HT1080 (cell line): Measurements from ENCODE around the gene KDM2B. TPM values are rescaled to one million over a fixed set of nuclear protein-coding genes. Genes with fewer than 3 reads are reported as not detected.
A peak's percentile ranks its signal among the peaks of the same experiment; 100 is the strongest.

Source experiments
- DNase-seq: peaks from one replicate; pipeline ENCODE4 v3.0.0-alpha.2; 2015; ENCODE audit warnings: low read depth
- total RNA-seq: library from RNA; depleted of rRNA; stranded (reverse); fragments of >200 nt; shearing (Covaris generic); gene quantifications from 2 replicates; pipeline ENCODE4 v1.2.3, GENCODE V29; 2014

Gene KDM2B
- total RNA-seq, 1 experiment from 2014 or later: 39.2 TPM

DNA sequence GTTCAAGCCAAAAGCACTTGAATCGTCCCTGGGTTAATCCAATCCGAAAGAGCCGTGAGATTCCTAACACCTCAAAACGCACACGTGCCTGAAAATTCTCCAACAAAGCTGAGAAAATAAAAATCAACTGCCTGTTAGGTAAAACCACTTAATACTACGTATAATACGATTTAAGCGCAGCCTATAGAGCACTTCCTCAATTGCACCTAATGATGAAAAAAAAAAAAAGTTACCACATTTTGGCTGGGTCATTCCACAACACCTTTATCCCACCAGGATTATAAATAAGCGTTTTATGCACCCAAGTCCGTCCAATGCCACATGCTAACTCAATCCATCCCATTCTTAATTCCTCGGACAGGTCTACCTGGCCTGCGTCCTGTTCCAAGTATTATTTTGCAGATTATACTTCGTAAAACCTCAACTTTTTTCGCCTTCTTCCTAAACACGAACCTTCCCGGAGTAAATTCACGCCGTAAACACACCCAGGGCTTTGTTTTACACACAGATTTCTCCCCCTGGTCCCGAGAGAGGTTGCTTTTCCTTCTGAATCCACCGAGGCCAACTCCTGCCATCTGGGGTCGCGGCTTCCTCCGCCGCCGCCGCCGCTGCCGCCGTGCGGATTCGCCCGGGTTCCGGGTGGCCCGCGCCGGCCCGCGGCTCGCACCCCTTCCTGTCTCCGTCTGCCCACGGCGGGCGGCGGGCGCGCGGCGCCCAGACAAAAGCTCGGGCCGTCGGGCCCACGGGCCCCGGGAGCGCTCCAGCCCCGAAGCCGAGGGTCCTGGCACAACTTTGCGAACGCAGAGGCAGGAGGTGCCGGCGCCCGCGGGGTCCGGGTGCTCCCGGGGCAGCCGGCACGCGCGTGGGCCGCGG lies 114.7 kb downstream of the KDM2B start:
- no peak for DNase-seq

DNA sequence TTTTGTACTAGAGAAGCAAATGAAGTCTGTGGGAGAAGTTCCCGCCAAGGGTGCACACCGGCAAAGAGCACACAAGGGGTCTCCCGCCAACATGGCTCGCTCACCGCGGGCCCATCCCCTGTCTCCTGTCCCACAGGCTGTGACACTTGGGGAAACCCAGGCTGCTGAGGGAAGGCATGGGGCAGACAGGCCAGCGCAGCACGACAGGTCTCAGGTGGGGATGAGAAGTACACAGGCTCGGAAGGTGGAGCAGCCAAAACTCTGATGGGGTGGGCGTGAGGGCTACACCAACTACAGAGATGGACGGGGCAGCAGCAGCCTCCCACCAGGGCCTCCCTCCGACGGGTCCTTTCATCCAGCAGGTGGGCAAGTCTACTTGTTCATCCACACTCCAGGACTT lies 116.5 kb downstream of the KDM2B start:
- DNase-seq: no peak

DNA sequence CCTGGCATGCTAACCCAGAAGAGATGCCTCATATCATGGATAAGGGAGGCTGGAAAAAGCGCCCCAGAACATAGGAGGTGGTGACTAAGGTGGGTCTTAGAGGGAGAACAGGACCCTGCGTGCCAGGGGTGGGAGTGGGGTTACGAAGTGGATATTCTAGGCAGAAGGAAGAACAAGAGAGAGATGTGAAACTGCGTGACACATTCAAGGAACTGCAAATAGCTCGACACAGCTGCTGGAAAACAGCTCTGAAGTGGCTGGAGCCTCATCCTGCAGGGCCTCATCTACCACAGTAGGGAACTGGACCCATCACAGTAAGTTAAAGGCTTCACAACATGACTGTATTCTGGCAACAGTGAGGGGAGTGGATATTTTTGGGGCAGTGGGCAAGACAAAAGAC lies 119.8 kb downstream of the KDM2B start:
- no peak for DNase-seq

DNA sequence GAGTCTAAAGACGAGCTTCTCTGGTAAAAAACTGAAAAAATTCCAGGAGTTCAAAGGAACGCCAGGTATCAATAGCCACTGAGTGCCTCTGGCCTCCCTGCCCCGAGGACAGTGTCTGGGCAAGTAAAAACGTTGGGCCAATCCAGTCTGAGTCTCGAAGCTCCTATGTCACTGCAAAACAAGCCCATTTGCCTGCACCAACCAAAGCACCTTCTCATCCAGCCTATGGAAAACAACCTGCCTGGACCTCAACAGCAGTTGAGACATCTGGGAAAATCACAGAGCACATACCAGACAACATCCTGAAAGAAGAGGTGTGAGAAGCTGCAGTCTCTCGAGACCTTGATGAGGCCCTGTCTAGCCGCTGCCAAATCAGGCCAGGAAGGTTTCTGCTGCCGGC lies 124.3 kb downstream of the KDM2B start:
- DNase-seq: no peak

DNA sequence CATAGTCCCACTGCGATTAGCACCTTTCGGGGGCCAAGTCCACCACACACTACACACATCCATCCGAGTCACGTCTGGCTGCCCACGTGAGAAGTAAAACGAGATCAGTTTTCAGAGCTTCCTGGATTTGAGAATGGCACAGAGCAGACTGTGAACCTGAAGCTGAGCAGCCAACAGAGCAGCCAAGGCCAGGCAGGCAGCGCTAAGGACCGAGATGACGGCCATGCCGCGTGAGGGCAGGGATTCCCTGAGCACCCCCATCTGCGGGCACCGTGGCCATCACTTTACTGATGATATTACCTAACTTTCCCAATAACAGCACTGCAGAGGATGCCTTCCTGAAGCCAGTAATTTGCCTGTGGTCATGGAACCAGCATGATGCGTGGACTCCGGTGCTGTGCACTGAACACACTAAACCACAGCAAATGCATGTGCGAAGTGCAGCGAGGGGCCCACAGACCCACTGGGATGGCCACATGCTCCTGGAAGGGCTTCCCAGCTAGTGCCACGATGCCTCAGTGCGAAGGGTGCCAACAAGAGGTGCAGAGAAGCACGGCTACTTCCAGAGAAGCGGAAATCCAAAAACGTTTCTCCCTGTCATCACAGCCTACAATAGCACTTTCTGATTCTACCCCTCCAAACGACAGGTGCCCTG lies 124.9 kb downstream of the KDM2B start:
- no peak for DNase-seq

DNA sequence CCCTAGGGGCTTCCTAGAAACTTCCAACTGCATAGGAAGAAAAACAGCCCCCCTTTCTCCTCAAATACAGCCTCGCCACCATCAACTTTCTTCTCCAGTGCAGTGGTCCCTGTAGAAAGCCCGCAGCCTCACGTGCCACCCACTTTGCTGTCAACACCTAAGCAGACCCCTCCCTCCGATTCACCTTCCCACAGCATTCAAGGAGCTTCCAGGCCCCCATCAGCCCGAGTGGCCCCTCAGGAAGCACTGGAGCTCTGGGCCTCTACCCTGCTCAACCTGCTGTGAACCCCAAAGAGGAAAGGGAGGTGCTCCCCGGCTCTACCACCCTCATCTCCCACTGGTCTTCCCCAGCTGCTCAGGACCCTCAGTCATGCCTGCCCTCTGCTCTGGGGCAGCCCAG lies 125.9 kb downstream of the KDM2B start:
- DNase-seq: no peak

DNA sequence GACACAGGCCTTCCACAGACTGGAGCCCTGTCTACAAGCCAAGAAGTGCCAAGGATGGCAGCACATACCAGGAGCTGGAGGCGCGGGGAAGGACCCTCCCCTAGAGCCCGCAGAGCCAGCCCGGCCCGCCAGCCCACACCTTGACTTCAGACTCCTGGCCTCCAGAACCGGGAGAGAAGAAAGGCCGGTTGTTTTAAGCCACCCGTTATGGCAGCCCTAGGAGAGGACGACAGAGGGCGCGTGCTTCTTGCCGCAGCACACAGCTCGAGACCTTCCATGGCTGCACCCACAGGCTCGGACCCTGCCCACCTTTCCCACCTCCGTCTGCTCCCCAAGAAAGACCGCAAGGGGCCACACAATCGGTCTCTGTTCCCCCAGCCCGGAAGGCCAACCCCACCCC lies 127.2 kb downstream of the KDM2B start:
- no peak for DNase-seq

DNA sequence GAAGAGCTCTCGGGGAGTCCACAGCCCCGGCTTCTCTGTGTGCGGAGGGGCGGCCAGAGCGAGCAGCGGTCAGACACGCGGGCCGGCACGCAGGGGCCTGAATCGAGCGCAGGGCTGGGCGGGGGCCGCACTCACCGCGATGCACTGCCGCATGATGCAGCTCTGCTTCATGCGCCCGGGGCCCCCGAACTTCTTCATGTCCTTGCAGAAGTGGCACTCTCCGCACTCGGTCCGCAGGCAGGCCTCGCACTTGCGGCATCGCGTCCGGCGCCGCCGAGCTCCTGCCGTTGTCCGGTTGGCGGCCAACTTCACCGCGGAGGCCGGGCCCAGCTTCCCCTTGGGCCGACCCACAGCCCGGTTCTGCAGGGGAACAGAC lies 127.8 kb downstream of the KDM2B start:
- no peak for DNase-seq

DNA sequence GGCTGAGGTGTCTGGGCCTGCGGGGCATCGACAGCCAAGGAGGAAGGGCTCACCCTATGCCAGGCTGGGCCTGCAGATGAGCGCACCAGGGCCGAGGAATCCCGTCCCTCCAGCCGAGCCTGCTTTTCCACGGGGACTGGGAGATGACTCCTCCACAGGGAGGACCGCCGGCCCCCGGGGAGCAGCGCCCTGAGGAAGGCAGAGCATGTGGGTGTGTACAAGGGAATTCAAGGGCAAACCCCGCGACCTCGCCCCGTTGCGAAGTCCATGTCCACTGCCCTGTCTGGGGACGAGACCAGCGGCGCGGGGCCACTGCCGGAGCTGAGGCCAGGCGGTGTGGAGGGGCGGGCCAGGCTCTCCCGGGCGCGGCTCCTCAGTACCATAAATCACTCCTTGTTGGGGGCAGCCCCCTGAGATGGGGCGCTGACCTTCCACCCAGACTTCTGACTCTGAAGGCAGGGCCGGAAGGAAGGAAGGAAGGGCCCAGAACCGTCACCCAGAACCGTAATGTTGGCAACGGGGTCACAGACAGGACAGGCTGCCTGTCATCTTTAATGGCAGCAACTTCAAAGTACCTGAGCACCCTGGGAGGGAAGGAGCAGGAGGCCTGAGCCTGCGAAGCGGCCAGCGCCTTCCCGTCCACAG lies 128.4 kb downstream of the KDM2B start:
- no peak for DNase-seq

DNA sequence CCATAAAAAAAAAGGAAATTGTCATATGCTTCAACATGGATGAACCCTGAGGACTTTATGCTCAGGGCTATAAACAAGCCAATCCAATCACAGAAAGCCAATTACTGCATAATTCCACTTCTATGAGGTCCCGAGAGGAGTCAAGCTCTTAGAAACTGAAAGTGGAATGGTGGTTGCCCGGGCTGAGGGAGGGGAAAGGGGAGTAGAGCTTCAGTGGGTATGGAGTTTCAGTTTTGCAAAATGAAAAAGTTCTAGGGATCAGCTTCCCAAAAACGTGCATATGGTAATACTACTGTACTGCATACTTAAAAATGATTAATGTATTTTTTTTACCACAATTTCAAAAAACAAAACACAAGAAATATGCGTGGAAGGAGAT lies 128.9 kb downstream of the KDM2B start:
- DNase-seq: no peak

DNA sequence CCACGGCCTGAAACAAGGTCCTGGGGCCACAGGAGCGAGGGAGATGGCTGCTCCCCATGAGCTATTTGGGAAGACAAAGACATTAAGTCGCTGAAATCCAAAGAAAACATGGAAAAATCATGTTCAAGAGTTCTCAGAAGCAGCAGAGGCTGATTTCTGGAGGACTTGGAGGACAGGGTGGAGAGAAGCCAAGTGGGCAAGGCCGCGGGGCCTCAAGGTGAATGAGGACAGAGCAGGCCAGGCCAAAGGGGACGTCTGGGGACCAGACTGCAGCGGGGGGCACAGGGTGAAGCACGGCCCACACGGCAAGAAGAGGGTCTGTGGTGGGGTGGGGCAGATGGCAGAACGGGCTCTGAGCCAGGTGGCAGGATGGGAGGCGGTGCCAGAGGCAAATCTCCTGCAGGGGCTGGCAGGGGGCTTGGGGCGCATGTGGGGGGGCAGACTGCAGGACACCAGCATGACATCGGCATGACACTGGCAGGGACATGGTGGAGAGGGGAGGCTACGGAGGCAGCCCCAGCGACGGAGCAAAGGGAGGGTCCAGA lies 132.0 kb downstream of the KDM2B start:
- DNase-seq: no peak

DNA sequence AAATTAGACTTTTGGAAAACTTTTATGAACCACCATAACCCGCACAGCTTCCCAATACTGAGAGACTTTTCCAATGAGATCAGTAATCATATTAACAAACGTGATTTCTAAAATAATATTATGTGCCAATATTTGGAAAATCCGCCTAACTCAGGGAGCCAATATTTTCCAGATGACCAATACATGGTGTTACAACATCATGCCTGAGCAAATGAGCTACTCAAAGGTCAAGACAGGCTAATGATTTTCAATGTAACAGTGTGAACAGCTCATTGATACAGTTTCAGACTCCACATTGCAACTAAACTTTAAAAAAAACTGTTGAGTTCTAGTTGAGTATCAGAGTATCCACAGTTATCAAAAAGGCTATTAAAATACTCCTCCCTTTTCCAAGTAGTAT lies 134.1 kb downstream of the KDM2B start:
- no peak for DNase-seq

DNA sequence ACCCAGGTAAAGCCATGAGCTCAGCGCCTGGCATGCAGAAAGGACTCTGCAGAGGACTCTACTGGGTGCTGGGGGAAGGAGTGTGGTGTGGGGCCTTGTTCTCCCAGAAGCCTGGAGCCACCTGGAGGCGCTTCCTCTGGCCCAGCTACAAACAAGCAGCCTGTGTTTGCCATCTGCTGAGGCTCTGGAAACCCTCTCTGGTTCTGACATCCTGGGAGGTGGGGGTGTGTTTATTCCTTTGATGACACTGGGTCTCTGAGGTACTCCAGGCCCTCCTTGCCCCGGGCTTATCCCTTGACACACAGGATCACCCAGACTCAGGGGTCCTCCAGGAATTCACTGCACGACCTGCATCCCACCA lies 136.0 kb downstream of the KDM2B start:
- DNase-seq: no peak

DNA sequence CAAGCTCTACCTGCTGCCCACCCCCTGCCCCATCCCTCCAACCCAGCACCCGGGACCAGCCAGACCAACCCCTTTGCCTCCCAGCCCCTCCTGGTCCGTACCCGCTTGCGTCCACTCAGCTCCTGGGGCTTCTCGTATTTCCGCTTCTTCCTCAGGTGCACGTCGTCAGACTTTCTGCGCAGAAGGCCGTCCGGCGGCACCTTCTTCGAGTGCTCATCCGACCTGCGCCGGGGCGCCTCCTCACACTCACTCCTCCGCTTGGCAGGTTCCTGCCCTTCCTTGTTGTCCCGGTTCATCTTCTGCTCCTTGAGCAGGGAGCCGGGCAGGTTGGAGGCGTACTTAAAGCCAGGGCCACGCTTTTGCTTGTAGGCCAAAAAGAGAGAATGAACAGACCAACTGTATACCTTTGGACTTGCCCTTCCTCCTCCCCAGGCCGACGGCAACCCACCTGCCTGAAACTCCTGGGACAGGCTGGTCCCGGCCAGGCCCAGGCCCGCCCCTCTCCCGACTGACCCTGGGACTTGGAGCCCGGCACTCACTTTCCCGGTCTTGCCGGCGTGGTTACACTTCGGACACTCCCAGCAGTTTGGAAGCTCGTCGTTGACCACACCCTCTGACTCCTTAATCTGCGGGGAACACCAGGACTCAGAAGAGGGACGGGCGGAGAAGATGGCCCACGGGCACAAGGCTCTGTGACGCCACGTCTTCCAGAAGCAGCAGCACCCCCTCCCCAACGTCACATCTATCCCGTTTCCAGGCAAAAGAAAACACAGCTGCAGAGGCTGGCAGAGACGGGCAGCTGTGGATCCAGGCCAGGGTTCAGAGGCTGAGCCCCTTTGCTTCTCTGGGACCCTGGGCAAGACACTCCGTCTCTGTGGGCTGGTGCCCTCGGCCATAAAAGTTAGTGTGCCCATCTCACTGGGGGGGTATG lies 136.6 kb downstream of the KDM2B start:
- no peak for DNase-seq

DNA sequence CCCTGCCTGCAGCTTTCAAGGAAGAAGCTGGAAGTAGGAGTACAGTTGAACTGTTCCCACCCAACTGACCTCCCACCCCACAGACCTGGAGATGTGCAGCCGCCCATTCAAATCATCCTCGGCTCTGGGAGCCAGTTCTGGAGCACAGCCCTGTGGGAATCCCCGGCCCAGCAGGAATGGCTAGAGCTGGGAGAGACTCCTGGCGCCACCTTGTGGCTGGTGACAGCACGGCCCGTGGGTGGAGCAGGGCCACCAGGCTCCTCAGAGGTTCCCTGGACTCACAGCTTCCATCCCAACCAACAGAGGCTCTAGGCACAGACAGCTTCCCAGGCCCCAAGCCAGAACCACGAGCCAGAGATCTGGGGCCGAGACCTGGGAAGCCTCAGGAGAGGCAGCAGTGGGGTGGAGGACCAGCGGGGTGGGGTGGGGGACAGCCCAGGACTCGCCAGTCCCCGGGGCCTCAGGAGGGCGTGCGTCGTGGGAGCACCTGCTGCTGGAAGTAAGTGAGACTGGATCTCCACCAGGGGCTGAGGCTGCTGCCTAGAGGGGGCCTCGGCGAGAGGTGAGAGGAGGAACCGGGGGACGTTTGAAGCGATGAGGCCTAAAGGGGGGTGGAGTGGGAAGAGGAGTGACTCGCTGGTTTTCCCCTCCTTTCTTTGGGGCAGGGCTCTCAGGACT lies 137.5 kb downstream of the KDM2B start:
- peak; percentile 75 for DNase-seq

DNA sequence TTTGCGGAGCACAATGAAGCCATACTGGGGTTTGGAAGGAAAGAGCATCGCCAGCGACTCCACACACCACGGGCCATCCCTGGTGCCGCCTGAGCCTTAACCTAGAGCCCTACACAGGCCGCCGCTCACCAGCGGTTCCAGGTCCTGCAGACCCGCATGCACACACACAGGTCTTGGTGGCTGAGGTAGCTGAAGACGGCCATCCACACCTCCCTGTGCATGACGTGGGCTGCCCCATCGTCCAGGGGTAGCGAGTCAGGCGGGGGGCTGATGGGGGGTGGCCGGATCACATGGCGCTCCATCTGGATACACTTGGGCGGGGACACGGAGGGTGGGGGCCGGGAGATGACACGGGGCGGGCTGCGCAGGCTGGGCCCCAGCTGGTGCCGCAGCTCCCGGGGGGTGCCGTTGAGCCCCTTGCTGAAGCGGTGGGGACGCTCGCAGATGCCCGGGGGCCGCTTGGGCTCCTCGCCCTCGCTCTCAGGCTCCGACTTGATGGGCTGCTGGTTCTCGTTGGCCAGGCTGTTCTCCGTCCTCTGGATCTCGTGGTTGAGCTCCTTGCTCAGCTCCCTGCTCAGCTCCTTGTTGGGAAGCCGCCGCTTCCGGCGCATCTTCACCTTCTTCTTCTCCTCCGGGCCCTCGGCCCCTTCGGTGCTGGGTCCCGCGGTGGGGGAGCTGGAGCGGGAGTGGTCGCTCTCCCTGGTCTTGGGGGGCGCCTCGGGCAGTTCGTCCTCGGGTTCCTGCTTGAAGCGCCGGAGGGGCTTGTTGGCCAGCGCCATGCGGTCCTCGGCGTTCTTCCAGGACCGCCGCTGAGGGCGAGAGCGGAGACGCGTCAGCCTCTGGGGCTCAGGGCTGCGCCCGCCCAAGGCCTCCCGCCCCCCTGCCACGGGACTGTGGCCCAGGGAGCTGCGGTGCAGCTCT lies 138.5 kb downstream of the KDM2B start:
- no peak for DNase-seq

DNA sequence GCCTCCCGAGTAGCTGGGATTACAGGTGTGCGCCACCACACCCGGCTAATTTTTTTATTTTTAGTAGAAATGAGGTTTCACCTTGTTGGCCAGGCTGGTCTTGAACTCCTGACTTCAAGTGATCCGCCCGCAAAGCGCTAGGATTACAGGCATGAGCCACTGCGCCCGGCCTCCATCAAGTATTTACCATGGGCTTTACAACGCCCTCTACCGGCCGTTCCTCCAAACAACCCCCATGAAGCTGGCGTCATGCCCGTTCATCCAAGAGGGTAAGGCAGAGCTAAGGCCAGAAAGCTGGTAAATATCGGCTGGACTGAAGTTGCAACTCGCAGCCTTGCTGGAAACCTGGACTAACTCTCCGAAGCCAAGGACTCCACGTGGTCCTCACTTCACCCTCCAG lies 139.3 kb downstream of the KDM2B start:
- DNase-seq: no peak

DNA sequence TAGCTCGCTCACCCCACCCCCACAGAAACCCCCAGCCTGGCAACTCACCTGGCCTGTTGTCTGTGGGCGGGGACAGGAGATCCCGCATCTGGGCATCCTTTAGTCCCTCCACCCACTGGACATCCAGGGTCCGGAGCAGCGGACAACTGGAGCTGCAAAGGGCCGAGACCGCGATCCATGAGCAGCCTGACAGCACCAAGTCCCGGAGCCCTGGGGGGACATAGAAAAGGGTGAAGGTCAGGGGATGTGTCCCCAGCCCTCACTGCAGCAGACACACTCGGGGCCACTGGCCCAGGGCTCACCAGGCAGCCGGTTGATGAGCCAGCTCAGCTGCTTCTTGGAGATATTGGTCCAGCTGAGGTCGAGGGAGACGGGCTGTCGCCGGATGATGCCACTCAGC lies 140.1 kb downstream of the KDM2B start:
- DNase-seq: no peak

DNA sequence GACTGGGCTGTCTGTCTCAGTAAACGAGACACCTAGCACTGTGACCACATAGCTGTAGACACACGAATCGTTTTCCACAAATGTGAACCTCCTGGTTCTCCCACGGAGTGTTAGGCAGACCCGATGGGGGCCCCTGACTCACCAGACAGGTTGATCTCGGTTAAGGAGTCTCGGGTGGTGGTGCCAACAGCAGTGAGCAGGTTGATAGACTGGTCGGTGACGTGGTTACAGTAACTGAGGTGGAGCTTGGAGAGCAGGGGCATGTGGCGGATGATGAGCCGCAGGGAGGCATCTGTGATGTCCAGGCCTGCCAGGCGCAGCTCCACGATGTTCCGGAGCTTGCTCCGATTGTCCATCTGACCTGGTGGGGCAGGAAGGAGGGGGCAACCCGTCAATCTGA lies 141.1 kb downstream of the KDM2B start:
- no peak for DNase-seq

DNA sequence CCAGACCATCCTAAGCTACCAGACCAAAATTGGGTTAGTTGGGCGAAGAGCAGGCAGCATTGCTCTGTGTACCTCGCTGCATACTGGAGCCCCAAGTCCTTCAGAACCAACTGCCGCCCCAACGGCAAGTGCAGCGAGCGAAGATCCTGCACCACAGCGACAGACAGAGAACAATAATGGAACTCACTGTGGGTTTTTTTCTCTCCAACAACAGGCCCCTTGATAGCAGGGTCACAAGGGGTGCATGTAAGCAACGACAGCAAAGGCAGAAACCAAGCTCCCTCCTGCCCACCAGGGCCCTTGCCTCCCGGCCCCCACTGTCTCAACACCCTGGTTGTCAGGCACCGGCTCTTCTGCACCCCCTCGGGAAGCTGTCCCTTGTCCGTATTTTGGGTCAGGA lies 141.9 kb downstream of the KDM2B start:
- DNase-seq: no peak
